GM06990 (cell line): ENCODE data around the gene MAP2K4.

ENCODE experiments used
- DNase-seq: peaks from one replicate; pipeline ENCODE4 v3.0.0-alpha.2; 2011; ENCODE audit not compliant: insufficient read length; ENCODE audit errors: extremely low read depth
- H3K27me3 ChIP-seq: replicated peaks from 2 replicates; pipeline ENCODE4 v1.6.0; 2011; ENCODE audit warnings: low read length; ENCODE audit not compliant: control insufficient read depth, insufficient read depth
- H3K36me3 ChIP-seq: 2 replicates; pipeline ENCODE4 v1.5.1; 2011; ENCODE audit warnings: low read length; ENCODE audit not compliant: control insufficient read depth, insufficient read depth
- H3K4me3 ChIP-seq: replicated peaks from 2 replicates; pipeline ENCODE4 v1.5.1; 2011; ENCODE audit warnings: low read depth, mild to moderate bottlenecking, control low read depth, low read length
- CTCF ChIP-seq: IDR thresholded peaks from 2 replicates; pipeline ENCODE4 v1.5.1; 2011; ENCODE audit warnings: low read length, control low read depth, mild to moderate bottlenecking, inconsistent platforms; ENCODE audit not compliant: insufficient read depth, poor library complexity, severe bottlenecking

The MAP2K4 gene

GRCh38 chr17:12164085-12164484 lies 143.4 kb downstream of the MAP2K4 start:
- no peak for DNase-seq
- Histone ChIP-seq H3K27me3 (no peaks in the 10 kb centered on the region), H3K4me3 (no peak overlapping the region), H3K36me3 (no peaks in the 10 kb centered on the region)
- TF ChIP-seq CTCF = no peak

GRCh38 chr17:12178644-12179330 lies 158.1 kb downstream of the MAP2K4 start:
- no peak for TF ChIP-seq CTCF
- no peaks in the 10 kb centered on the region for H3K36me3 ChIP-seq
- no peak overlapping the region for H3K4me3 ChIP-seq
- no peaks in the 10 kb centered on the region for H3K27me3 ChIP-seq
- no peak for DNase-seq

GRCh38 chr17:12180644-12181261 lies 160.1 kb downstream of the MAP2K4 start:
- Histone ChIP-seq H3K4me3 (no peak overlapping the region), H3K27me3 (no peaks in the 10 kb centered on the region), H3K36me3 (no peaks in the 10 kb centered on the region)
- peak; percentile 78 for TF ChIP-seq CTCF
- DNase-seq = no peak

DNA sequence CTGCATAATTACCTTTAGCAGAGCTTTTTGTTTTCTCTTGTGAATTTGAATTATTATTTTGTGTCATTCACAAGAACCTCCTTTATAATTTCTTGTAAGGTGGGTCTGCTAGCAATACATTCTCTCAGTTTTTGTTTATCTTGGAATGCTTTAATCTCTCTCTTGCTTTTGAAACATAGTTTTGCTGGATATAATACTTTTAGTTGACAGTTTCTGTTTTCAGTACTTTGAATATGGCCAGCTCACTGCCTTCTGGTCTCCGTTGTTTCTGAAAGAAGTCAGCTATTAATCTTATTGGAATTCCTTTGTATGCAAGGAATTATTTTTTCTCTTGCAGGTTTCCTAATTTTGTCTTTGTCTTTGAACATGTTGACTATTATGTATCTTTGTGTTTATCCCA lies 167.0 kb downstream of the MAP2K4 start:
- DNase-seq = no peak
- no peaks in the 10 kb centered on the region for H3K27me3 ChIP-seq
- H3K36me3 ChIP-seq = no peaks in the 10 kb centered on the region
- no peak for TF ChIP-seq CTCF
- no peak overlapping the region for H3K4me3 ChIP-seq

DNA sequence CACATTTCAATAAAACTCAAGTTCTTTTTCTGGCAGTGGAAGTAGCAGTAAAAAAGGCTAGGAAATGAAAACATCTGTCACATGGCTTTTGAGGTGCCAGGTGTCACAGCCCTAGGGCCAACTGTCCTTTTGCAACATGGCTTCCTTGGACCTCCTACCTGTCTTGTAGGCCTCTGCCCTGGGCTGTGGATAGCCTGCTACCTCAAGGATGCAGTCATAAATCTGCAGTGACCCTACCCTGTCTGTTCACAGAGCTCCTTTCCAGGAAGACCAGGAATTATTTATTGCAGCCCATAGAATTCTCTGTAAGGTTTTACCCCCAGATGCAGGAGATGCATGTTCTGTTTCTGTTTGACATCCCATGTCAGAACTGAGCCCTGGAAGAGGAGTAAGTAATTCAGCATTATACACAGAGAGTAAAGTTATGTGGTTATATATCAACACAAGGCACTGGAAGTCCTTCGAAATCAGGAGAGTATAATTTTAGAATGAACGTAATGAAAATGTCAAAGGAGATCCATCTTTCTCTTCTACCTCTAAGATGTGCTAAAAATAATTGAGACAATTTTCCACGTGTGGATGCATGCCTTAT lies 172.6 kb downstream of the MAP2K4 start:
- no peak overlapping the region for H3K4me3 ChIP-seq
- no peaks in the 10 kb centered on the region for H3K27me3 ChIP-seq
- no peak for DNase-seq
- no peaks in the 10 kb centered on the region for H3K36me3 ChIP-seq
- TF ChIP-seq CTCF = no peak
